AG09319 (cell line): ENCODE data around the gene C16orf78.

Source experiments
- DNase-seq: peaks from one replicate; pipeline ENCODE4 v3.0.0-alpha.2; 2010; ENCODE audit warnings: low read depth; ENCODE audit errors: extremely low read depth
- CTCF ChIP-seq: IDR thresholded peaks from 2 replicates; pipeline ENCODE4 v1.5.1; 2011; ENCODE audit warnings: low read depth, mild to moderate bottlenecking, inconsistent platforms, low read length, moderate library complexity

C16orf78 gene

GRCh38 chr16:49434733-49435132 lies 61.1 kb downstream of the C16orf78 start:
- no peak for DNase-seq
- no peak for TF ChIP-seq CTCF

- TF ChIP-seq CTCF: no peak
- no peak for DNase-seq
These were observed 62.6 kb downstream of the C16orf78 start for GRCh38 chr16:49436181-49436580.

- no peak for TF ChIP-seq CTCF
- DNase-seq: no peak
These were observed 63.7 kb downstream of the C16orf78 start for GRCh38 chr16:49437344-49437743.

- no peak for DNase-seq
These were observed 65.4 kb downstream of the C16orf78 start for GRCh38 chr16:49439050-49439449.

GRCh38 chr16:49439676-49440075 lies 66.1 kb downstream of the C16orf78 start:
- TF ChIP-seq CTCF: no peak
- DNase-seq: no peak

More at GRCh38 chr16:49439050-49439449, 65.4 kb downstream of the C16orf78 start:
- no peak for TF ChIP-seq CTCF

DNA sequence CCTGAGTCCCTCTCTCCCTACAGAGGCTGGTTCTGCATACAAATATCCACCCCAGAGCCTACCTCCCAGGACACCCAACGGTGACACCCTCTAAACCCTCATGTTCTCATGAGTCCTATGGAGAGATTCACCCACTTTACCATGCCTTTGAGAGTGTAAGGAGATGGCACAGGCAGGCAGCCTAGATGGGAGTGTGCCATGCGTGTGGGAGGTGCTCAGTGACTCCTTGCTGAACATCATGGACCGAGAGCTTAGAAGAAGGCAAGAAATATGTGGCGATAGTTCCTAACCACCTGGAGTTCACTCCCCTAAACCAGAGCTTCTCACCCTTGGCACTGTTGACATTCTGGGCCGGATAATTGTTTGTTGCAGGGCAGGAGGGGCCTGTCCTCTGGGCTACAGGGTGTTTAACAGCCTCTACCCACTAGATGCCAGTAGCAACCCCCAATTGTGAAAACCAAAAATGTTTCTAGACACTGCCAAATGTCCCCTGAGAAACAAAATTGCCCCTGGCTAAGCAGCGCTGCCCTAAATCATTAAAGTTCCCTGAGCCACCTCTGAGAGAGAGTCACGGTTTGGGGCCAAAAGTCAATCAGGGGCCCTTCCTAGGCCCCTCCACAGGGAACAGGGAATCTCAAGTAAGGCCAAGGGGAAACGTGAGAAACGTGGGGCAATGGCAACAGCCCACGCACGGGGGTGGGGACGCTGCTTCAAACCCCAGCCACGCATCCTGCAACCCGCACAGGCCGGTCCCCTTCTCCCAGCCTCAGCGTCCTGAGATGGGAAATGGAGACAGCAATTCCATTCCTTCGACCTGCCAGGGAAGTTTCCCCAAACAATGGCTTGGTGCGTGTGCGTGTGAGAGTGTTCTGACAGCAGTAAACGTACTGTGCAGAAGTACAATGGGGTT lies 66.8 kb downstream of the C16orf78 start:
- no peak for DNase-seq
- TF ChIP-seq CTCF: no peak

- no peak for DNase-seq
- no peak for TF ChIP-seq CTCF
These were observed 67.8 kb downstream of the C16orf78 start for GRCh38 chr16:49441366-49441780.
